Natural killer cell treated with Interleukin-12 subunit alpha and Interleukin-12 subunit beta and Interleukin-15 and Interleukin-18, amount 100 ng/mL, for 72 hours (primary cell): ENCODE measurements around the gene ACTN2. TPM values are rescaled to one million over a fixed set of nuclear protein-coding genes. Genes with fewer than 3 reads are reported as not detected.

ENCODE experiments used
- ATAC-seq, 2 donors: fragments of 150-1000 bp; cut with Tn5 transposase in 1 of 2; sonication (Bioruptor Pico), chemical (Tn5 transposase) in 1 of 2; 2 replicates each; pipeline ENCODE4 v1.10.0; 2021
- DNase-seq: peaks from one replicate; pipeline ENCODE4 v3.0.0; 2022; ENCODE audit warnings: low spot score
- H3K27ac Mint-ChIP-seq, 2 donors: 1 replicate in 1 of 2; 2 replicates in 1 of 2; pipeline ENCODE4 v1.8.0; 2022; ENCODE audit warnings: mixed read lengths in 2 of 2, mild to moderate bottlenecking in 1 of 2, moderate library complexity in 1 of 2
- H3K27me3 Mint-ChIP-seq, 2 donors: 1 replicate in 1 of 2; 2 replicates in 1 of 2; pipeline ENCODE4 v1.8.0; 2022; ENCODE audit warnings: mixed read lengths in 2 of 2
- H3K36me3 Mint-ChIP-seq: one replicate; pipeline ENCODE4 v1.8.0; 2022; ENCODE audit warnings: mixed read lengths
- H3K4me1 Mint-ChIP-seq, 2 donors: 1 replicate in 1 of 2; 2 replicates in 1 of 2; pipeline ENCODE4 v1.8.0; 2022; ENCODE audit warnings: low read depth in 2 of 2, mixed read lengths in 2 of 2, mild to moderate bottlenecking in 1 of 2
- H3K4me3 Mint-ChIP-seq: one replicate; pipeline ENCODE4 v1.8.0; 2022; ENCODE audit warnings: mixed read lengths
- H3K9me3 Mint-ChIP-seq: 2 replicates; pipeline ENCODE4 v1.8.0; 2022; ENCODE audit warnings: mixed read lengths
- total RNA-seq, 2 donors: library from RNA; stranded (reverse); gene quantifications; one replicate each; pipeline ENCODE4 v1.2.3, GENCODE V29; 2022

Gene ACTN2
- total RNA-seq, 2 donors from 2014 or later: 0.17 TPM; not detected in 1

GRCh38 chr1:236702791-236703394 is 16.6 kb downstream of the ACTN2 start:
- no peaks in the 10 kb centered on the region for H3K9me3 Mint-ChIP-seq
- no peak overlapping the region for H3K27ac Mint-ChIP-seq
- ATAC-seq: no peak
- peaks cover 18 to 20% of the 10 kb centered on the region in 2 donors for H3K27me3 Mint-ChIP-seq
- no peaks in the 10 kb centered on the region for H3K4me1 Mint-ChIP-seq
- H3K4me3 Mint-ChIP-seq: no peak overlapping the region
- DNase-seq: no peak
- H3K36me3 Mint-ChIP-seq: no peaks in the 10 kb centered on the region

GRCh38 chr1:236705771-236706170 is 19.5 kb downstream of the ACTN2 start:
- peaks cover 10 to 11% of the 10 kb centered on the region in 2 donors for H3K27me3 Mint-ChIP-seq
- H3K27ac Mint-ChIP-seq: no peak overlapping the region
- ATAC-seq (no peak), DNase-seq (no peak)
- H3K4me1 Mint-ChIP-seq: no peaks in the 10 kb centered on the region
- no peaks in the 10 kb centered on the region for H3K36me3 Mint-ChIP-seq
- no peak overlapping the region for H3K4me3 Mint-ChIP-seq
- H3K9me3 Mint-ChIP-seq: no peaks in the 10 kb centered on the region

DNA sequence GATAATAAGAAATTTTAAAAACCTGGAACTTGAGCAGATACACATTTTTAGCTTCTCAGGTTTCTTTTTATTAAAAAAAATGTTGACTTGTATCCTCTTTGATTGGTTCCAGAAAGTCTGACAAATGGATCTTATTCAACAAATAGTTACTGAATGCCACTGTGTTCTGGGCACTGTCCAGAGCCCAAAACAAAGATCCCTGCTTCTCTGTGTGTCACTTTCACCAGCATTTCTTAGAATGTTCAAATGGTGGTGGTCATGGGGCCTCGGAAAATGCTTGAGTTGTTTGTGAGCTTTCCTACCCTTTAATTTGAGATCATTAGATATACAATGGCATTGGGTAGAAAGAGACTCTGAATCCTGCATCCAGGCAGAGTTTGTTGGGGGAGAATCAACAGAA is 19.9 kb downstream of the ACTN2 start:
- Mint-ChIP-seq H3K4me1 (no peaks in the 10 kb centered on the region), H3K36me3 (no peaks in the 10 kb centered on the region), H3K27me3 (peaks cover 10 to 11% of the 10 kb centered on the region in 2 donors), H3K27ac (no peak overlapping the region), H3K4me3 (no peak overlapping the region), H3K9me3 (no peaks in the 10 kb centered on the region)
- DNase-seq (no peak), ATAC-seq (no peak)

GRCh38 chr1:236710328-236710892 is 24.1 kb downstream of the ACTN2 start:
- DNase-seq (no peak), ATAC-seq (no peak)
- no peaks in the 10 kb centered on the region for H3K4me1 Mint-ChIP-seq
- H3K36me3 Mint-ChIP-seq: no peaks in the 10 kb centered on the region
- H3K27me3 Mint-ChIP-seq: peaks cover 3 to 8% of the 10 kb centered on the region in 2 donors
- no peak overlapping the region for H3K27ac Mint-ChIP-seq
- no peak overlapping the region for H3K4me3 Mint-ChIP-seq
- H3K9me3 Mint-ChIP-seq: no peaks in the 10 kb centered on the region

- Mint-ChIP-seq H3K36me3 (no peaks in the 10 kb centered on the region), H3K27me3 (peaks cover 10 to 19% of the 10 kb centered on the region in 2 donors), H3K4me1 (no peaks in the 10 kb centered on the region), H3K4me3 (no peak overlapping the region), H3K27ac (no peak overlapping the region), H3K9me3 (no peaks in the 10 kb centered on the region)
- ATAC-seq: no peak
- DNase-seq: no peak
These were observed 29.9 kb downstream of the ACTN2 start for GRCh38 chr1:236716160-236716559.

DNA sequence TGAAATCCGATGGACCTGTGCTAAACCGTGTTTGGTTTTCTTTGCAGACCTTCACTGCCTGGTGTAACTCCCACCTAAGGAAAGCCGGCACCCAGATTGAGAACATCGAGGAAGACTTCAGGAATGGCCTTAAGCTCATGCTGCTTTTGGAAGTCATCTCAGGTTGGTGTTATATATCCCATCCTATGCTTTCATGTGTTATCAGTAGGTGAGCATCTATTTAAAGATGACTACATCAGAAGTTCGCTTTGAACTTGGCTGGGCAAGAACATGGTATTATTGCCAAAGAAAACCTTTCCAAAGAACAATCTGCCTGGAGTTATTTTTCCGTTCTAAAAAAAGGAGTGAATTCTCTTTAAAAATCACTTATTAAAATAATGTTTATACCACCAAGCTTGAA is 31.5 kb downstream of the ACTN2 start:
- H3K4me1 Mint-ChIP-seq: no peaks in the 10 kb centered on the region
- H3K27me3 Mint-ChIP-seq: peaks cover 7 to 12% of the 10 kb centered on the region in 2 donors
- no peak for DNase-seq
- H3K4me3 Mint-ChIP-seq: no peak overlapping the region
- no peak for ATAC-seq
- H3K36me3 Mint-ChIP-seq: no peaks in the 10 kb centered on the region
- H3K27ac Mint-ChIP-seq: no peak overlapping the region
- H3K9me3 Mint-ChIP-seq: no peaks in the 10 kb centered on the region

DNA sequence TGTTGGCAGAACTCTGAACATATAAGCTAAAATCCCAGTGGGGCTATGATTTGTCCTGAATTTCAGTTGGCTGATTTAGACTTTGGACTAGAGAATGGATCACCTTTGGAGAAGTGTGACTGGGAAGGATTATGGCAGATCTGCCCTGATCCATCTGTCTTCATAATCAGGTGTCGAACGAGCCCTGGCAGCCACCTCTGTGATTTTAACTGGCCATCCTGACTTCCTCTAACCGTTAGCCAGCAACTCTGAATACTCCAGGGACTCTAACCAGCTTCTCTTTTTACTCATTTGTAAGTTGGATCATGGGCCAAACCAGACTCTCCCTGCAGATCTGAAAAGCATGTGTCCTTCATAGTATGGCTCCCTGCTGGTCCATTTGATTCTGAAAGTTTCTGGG is 32.0 kb downstream of the ACTN2 start:
- no peaks in the 10 kb centered on the region for H3K4me1 Mint-ChIP-seq
- H3K36me3 Mint-ChIP-seq: no peaks in the 10 kb centered on the region
- no peaks in the 10 kb centered on the region for H3K9me3 Mint-ChIP-seq
- no peak overlapping the region for H3K4me3 Mint-ChIP-seq
- DNase-seq (no peak), ATAC-seq (no peak)
- H3K27ac Mint-ChIP-seq: no peak overlapping the region
- H3K27me3 Mint-ChIP-seq: peaks cover 7 to 12% of the 10 kb centered on the region in 2 donors

GRCh38 chr1:236720206-236720605 is 33.9 kb downstream of the ACTN2 start:
- H3K27me3 Mint-ChIP-seq: peaks cover 10 to 12% of the 10 kb centered on the region in 2 donors
- DNase-seq: no peak
- no peaks in the 10 kb centered on the region for H3K36me3 Mint-ChIP-seq
- no peak for ATAC-seq
- no peak overlapping the region for H3K4me3 Mint-ChIP-seq
- no peaks in the 10 kb centered on the region for H3K4me1 Mint-ChIP-seq
- H3K9me3 Mint-ChIP-seq: no peaks in the 10 kb centered on the region
- H3K27ac Mint-ChIP-seq: no peak overlapping the region

DNA sequence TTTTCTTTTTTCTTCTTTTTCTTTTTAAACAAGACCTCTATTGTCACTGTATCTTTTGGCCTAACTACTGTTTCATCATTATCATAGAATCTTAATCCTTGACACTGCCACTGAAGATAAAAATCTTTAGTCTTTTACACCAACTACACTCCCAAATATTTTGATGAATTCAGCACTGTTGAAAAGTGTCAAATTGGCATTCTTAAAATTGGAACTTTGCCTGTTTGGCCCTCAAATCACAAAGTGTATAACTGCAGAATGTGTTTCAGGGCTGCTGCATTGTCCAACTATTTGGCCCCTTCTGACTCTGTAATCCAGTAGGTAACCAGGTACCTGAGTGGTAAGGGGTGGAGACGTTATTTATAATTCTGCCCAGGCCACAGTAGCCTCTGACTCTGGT is 34.3 kb downstream of the ACTN2 start:
- H3K9me3 Mint-ChIP-seq: no peaks in the 10 kb centered on the region
- DNase-seq (no peak), ATAC-seq (no peak)
- H3K36me3 Mint-ChIP-seq: no peaks in the 10 kb centered on the region
- peaks cover 10 to 12% of the 10 kb centered on the region in 2 donors for H3K27me3 Mint-ChIP-seq
- no peaks in the 10 kb centered on the region for H3K4me1 Mint-ChIP-seq
- no peak overlapping the region for H3K4me3 Mint-ChIP-seq
- no peak overlapping the region for H3K27ac Mint-ChIP-seq

DNA sequence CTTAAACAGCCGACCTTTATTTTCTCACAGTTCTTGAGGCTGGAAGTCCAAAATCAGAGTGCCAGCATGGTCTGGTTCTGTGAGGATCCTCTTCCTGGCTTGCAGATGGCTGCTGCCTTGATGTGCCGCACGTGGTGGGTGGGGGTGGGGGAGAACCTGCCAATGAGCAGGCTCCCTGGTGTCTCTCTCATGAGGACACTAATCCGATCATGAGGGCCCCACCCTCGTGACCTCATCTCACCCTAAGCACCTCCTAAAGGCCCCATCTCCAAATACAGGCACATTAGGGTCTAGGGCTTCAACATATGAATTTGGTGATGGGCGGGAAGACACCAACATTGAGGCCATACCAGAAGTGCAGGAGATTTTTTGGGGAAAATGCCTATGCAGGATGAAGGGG is 37.8 kb downstream of the ACTN2 start:
- Mint-ChIP-seq H3K36me3 (no peaks in the 10 kb centered on the region), H3K27ac (no peak overlapping the region), H3K9me3 (no peaks in the 10 kb centered on the region), H3K27me3 (peaks cover 7 to 11% of the 10 kb centered on the region in 2 donors), H3K4me3 (no peak overlapping the region), H3K4me1 (no peaks in the 10 kb centered on the region)
- DNase-seq: no peak
- ATAC-seq: no peak

- H3K27me3 Mint-ChIP-seq: peaks cover 7 to 11% of the 10 kb centered on the region in 2 donors
- no peak for ATAC-seq
- no peaks in the 10 kb centered on the region for H3K4me1 Mint-ChIP-seq
- no peak overlapping the region for H3K4me3 Mint-ChIP-seq
- no peaks in the 10 kb centered on the region for H3K9me3 Mint-ChIP-seq
- no peaks in the 10 kb centered on the region for H3K36me3 Mint-ChIP-seq
- no peak overlapping the region for H3K27ac Mint-ChIP-seq
- no peak for DNase-seq
These were observed 38.2 kb downstream of the ACTN2 start for GRCh38 chr1:236724506-236724905.

DNA sequence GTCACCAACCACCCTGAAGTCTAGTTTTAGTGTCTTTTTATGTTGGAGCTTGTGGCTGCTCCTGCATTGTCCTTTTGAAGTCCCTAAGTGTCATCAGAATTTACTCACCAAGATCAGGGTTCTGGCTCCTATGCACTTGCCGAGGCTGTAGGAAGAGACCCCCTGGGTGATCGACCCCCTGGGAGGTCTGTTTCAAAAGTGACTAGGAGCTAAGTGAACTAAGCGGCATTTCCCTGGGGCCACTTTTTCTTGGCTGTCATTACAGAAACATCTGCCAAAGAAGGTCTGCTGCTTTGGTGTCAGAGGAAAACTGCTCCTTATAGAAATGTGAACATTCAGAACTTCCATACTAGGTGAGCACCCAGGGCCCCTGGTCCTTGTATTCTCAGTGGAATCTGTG is 39.4 kb downstream of the ACTN2 start:
- DNase-seq: no peak
- no peaks in the 10 kb centered on the region for H3K36me3 Mint-ChIP-seq

DNA sequence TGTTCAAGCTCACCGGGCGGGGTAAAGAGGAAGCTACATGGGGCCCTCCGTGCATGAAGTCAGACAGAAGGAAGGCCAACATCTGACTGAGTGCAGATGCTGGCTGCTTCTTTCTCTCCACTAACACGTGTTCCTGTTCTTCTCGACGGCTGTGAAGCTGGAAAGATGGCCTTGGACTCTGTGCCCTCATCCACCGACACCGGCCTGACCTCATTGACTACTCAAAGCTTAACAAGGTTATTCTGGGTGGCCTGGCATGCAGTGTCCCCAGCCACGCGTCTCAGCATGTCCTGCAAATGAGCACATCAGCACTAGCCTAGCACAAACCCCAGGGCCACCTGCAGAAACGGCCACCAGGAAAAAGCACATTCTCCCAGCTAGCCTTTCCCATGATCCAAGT is 41.2 kb downstream of the ACTN2 start:
- H3K9me3 Mint-ChIP-seq: no peaks in the 10 kb centered on the region
- H3K27ac Mint-ChIP-seq: no peak overlapping the region
- no peaks in the 10 kb centered on the region for H3K36me3 Mint-ChIP-seq
- H3K4me3 Mint-ChIP-seq: no peak overlapping the region
- ATAC-seq (no peak), DNase-seq (no peak)
- H3K4me1 Mint-ChIP-seq: no peaks in the 10 kb centered on the region
- H3K27me3 Mint-ChIP-seq: peaks cover 9 to 14% of the 10 kb centered on the region in 2 donors

More for the DNA sequence above, 39.4 kb downstream of the ACTN2 start:
- no peaks in the 10 kb centered on the region for H3K9me3 Mint-ChIP-seq
- H3K27ac Mint-ChIP-seq: no peak overlapping the region
- H3K4me3 Mint-ChIP-seq: no peak overlapping the region
- ATAC-seq: no peak
- H3K27me3 Mint-ChIP-seq: peaks cover 9% of the 10 kb centered on the region in 2 donors
- H3K4me1 Mint-ChIP-seq: no peaks in the 10 kb centered on the region

DNA sequence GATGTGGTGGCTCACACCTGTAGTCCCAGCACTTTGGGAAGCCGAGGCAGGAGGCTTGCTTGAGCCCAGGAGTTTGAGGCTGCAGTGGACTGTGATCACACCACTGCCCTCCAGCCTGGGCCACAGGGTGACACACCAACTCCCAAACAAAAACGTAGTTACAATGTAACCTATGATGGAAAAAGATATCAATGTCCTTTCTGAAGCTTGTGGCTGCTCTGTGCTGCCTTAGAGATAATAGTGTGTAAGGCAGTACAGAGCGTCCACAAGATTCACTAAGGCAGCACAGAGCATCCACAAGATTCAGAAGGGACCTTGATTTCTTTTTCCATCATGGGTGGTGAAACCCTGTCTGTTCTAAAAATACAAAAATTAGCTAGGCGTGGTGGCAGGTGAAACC is 42.5 kb downstream of the ACTN2 start:
- no peak overlapping the region for H3K4me3 Mint-ChIP-seq
- H3K27ac Mint-ChIP-seq: no peak overlapping the region
- no peaks in the 10 kb centered on the region for H3K4me1 Mint-ChIP-seq
- no peaks in the 10 kb centered on the region for H3K36me3 Mint-ChIP-seq
- no peaks in the 10 kb centered on the region for H3K9me3 Mint-ChIP-seq
- peak in 1 of 2 donors; percentile 20 for ATAC-seq
- DNase-seq: no peak
- peaks cover 16 to 22% of the 10 kb centered on the region in 2 donors for H3K27me3 Mint-ChIP-seq

GRCh38 chr1:236733653-236734052 is 47.4 kb downstream of the ACTN2 start:
- H3K4me1 Mint-ChIP-seq: no peaks in the 10 kb centered on the region
- no peak for DNase-seq
- H3K36me3 Mint-ChIP-seq: no peaks in the 10 kb centered on the region
- H3K9me3 Mint-ChIP-seq: no peaks in the 10 kb centered on the region
- no peak overlapping the region for H3K27ac Mint-ChIP-seq
- ATAC-seq: no peak
- no peak overlapping the region for H3K4me3 Mint-ChIP-seq
- H3K27me3 Mint-ChIP-seq: peaks cover 22 to 34% of the 10 kb centered on the region in 2 donors
